GM19043 (cell line): ENCODE measurements around the gene KIAA1217.

Source experiments
- ATAC-seq: cut with Tn5 transposase; IDR thresholded peaks from one replicate; pipeline ENCODE4 v1.9.1; 2021; ENCODE audit warnings: low read depth; ENCODE audit not compliant: unreplicated experiment

The KIAA1217 gene

DNA sequence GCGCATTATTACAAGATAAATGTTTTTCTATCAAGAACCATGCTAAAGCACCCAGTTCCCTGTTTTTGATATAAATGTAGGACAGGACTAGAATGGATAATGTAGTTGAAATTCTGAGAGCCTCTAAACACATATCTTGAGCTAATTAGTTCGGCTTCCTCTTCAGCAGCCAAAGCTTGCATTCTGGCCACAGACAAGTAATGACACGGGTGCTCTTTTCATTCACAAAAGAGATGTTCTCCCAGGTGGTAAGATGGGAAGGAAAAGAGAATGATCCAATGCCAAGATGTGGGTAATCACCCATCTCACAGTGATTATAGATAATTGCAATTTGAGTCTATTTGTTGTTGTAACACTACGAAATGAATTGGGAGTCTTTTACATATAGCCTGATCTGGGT, 246.5 kb downstream of the KIAA1217 start:
- no peak for ATAC-seq

DNA sequence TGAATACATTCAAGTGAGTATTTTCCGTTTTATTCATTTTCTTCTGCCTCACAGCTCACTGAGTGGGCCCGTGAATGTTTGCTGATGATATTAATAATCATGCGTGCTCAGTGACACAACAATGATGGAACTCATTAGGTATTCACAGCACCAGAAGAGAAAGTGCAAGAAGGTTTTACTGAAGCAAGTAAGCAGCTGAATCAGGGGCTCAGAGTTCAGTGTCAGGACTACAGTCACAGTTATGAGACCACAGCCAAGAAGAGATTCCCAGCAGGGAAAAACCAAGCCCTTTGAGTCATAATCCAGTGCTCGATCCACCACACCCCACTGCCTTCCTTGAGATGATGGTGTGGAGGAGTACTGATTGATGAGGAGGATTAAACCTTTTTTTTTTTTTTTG, 247.4 kb downstream of the KIAA1217 start:
- no peak for ATAC-seq

DNA sequence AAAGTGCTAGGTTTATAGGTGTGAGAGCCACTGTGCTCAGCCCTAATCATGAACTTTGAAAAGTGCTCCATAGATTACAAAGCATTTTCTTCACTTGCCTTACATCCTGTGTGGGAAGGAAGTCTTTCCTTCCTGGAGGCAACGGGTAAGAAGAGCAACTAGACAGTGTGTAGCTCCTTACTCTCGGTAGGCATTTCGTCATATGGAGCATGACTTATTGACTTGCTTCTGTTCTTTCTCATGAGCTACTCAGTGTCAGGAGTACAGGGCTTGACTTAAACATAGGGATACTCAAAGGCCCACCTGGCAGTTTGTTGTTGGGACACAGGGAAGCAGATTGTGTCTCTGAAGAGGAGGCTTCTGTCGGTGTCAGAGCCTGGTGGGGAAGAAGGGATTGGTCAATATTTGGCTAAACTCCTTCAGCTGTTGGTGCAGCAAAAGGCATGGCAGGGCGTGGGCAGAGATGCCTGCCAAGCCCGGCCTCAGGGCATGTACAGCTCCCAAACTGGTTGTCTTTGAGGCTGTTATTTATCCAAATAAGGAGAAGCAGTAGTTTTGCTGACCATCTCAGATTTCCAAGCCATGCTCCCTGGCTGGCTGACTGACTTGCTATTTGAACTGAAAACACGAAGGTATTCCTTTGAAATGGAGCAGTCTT, 248.9 kb downstream of the KIAA1217 start:
- no peak for ATAC-seq

DNA sequence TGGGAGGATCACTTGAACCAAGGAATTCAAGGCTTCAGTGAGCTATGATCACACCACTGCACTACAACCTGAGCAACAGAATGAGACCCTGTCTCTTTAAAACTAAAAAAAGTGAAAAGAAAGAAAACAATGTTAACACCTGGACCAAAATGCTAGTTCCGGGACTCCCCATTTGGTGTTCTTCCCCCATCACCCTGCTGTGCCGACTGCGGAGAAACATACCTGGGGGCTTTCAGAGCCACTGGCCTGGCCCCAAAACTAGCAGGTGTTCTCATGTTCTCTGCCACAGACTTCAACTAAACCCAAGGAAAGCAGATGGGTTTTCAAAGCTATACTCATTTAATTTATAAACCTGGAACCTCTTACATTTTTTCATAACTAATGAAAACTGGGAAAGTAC, 250.9 kb downstream of the KIAA1217 start:
- no peak for ATAC-seq

DNA sequence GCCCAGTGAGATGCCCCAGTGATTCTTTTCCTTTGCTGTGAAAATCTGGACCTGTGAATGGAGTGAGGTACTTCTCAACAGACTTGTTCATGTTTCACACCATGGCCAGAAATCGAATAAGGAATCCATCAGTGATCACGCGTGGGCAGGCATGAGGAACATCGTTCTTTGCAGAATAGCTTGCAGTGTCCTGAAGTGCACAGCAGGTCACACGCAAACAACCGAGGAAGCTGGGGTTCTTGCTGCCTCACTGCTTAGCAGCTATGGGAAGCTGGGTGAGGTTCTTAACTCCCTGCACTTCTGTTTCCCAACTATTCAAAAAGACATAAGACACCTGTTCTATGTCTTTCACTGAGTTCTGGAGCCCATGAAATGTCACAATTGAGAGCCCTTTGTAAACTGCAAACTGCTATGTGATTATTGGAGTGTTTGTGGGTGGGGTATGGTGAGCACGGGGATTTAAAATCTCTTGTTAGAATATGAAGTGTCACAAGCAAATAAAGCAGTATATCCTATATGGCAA, 253.4 kb downstream of the KIAA1217 start:
- no peak for ATAC-seq

DNA sequence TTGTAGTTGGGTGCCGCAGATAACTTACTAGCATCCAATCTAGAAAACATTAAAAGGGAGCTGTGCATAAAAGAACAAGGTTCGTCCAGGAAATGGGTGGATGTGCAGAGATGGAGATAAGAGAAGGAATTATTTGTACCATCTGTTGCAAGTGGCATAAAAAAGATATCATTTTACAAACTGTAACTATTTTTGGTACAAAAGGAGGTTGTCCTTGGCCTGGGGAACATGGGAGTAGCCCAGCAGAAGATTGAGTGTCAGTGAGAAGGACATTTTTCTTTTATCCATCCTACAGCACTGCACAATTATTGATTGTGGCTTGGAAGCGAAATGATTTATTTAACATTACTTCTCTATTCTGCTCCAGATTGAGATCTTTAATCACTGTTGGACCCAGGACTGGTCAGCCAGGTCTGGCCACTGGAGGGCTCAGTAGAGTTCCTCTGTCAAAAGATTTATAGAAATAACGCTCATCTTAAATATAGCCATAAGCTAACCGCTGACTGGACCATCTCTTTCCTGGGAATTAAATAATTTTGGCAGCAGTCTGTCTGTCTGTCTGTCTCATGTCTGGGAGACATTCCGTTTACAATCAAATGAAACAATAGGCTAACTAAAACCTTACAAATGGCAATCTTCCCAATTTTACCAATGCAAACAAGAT, 254.1 kb downstream of the KIAA1217 start:
- no peak for ATAC-seq

DNA sequence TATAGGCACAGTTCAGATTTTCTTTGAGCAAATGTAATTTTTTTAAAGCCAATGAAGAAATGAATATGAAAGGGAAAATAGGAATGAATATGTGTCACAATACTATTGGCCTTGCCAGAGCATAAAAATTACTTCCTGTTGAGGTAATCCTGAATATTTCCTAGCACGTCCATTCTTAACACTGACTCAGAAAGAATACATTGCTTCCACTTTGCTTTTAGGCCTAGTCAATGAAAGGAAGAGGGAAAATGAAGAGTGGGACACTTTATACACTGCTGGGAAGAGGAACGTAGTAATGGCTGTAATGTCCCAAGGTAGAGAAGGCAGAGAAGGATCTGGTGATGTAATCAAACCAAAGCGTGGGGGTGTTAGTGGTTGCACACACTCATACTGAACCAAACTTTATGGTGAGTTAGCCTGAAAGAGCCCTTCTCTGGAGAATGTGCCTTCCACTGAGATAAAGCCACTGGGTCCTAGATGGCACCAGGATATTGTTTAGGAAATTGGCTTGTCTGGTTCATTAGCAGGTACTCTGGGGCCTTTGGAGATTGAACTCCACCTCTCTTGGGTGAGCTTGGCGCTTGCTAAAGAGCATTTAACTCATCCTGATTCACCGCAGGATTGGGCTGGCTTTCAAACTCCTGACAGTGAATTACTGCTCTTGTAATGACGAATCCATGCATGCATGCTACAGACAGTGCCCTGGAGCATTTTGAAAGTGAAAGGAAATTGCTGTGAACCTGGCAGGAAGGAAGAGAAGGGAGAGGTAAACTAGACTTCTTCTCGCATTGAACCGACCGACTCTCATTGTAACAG, 254.9 kb downstream of the KIAA1217 start:
- ATAC-seq: peak; percentile 48

DNA sequence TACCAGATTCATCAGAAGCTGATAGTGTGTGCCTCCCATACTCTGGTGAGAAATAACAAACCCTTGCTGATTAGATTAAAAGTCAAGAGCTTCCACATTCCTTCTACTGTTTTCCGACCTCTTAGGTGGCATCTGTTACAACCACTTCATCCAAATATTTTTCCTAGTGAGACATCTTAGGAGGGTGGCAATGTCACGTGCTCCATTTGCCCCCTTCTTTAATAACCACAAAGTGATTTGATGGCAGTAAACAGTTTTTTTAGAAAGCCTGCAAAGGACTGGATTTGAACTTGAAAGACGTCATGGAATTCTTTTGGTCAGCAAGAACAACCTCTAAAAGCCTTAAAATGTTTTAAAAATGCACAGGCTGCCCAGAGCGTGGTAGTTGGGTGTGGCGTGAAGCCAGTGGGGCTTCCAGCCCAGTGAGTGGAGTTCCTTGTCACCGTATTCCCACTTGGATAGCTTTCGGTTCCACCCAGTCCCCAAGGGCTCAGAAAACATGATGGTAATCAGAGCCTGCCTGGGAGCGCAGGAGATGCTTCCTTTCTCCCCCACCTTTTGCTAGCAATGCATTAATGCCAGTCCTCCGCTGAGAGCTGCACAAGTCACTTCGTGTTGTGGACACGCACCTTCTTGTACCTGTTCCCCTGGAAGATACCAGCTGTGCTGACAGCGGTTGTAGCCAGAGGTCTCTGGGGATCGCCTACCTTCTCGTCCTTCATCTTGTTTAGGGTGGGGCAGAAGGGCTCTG, 256.4 kb downstream of the KIAA1217 start:
- no peak for ATAC-seq

DNA sequence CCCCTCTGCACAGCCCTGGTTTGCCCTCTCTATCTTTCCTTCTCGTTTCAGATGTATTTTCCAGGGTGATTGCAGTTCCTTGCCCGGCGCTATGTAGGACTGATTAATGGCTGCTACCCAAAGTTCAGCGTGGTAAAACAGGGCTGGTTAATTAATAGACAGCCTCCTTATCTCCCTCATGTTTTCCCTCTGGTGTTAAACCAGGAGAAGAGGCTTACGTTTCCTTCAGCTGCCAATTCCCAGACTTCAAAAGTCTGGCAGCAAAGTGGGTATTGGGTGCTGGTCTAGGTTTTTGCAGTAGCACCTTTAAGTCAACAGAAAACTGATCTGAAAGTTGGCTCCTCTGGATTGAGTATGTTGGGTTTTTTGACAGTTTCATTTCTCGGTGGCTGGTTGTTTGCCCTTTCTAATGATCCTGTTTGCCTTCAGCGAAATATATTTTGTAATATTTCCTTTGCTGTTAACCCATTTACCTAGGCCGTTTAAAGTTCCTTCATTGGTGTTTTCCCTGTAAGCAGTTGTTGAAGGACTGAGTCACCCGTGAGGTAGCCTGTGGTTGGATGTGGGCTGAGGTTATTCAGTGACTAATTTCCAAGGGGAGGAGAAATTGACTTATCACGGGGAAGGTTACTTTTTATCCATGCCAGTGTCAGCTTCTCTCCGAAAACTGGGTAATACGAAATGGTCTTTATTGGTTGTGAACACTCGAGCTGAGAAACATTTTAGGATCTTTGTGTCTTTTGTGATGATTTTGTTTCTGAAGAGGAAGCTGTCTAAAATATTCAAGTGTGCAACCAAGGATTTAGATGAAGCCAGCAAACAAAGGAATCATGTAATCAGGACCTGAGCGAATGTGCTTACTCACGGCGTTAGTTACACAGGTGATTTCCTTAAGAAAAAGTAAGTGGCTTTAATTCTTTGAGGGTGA, 257.2 kb downstream of the KIAA1217 start:
- ATAC-seq: peak; percentile 55

DNA sequence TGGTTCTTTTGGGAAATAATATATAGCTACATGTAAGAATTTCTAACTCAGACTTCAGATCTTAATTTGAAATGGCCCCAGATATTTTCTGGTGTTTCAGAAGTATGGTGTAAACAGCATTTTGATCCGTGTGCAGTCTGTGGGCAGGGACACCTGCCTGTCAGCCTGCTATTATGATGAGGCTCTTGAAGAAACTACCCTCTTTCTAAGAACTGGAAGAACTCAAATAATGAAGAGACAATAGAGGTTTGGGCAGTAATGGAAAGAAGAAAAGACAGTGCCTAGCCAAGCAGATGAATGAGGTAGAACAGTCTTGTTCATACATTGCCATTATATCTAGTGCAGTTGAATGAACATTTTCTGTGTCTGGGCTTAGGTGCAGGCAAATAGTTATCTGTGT, 258.2 kb downstream of the KIAA1217 start:
- ATAC-seq: no peak

DNA sequence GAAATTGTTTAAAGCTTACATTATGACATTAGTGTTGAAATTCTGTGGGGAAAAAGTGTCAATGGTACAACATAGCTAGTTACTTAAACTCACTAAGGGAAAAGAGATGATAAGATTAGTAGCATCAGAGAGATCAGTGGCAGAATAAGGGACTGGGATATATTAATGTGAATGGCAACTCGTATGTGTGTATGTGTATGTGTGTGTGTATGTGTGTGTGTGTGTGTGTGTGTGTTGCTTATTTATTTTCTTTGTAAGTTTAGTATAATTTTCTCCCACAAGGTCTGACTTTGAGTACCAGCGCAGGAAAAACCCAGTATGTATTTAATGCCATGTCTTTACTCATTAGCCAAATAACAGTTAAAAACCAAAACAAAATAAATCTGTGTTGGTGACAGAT, 258.7 kb downstream of the KIAA1217 start:
- ATAC-seq: no peak

DNA sequence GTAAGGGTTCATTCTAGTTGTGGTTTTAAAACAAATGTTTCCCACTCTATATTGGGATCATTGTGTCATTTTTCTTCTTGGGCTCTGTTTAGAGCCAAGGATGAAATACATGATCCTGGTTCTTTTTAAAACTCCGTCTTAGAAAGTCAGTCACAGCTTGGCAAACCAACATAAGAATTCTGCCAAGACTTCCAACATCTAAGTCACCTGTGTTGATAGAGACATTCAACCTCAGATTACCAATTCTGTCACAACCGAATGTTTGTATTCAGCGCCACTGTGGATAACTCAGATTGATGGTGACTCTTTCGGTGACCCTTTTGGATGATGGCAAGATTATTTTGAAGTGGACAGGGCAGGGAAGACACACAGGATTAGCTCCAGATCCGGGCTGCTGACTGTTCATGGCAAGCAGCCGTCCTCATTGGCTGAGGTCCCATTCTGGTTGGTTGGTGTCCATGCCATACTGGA, 259.4 kb downstream of the KIAA1217 start:
- ATAC-seq: no peak

DNA sequence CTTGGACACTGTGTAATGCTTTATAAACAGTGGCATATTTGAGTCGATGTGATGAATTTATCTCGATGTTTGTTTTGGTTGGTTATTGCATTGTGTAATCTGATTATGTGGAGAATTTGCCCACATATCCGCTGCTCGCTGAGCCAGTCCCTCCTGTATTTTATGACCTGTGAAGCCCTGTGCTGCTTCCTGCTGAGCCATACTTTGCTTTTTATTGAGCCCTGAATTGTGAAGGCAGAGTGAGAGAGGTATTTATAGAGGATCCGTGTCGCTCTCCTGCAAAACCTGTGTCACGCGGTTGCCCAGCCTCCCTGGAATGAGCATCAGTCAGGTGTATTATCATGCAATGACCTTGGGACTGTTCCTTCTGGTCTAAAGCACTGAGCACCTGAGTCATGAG, 261.1 kb downstream of the KIAA1217 start:
- ATAC-seq: no peak

DNA sequence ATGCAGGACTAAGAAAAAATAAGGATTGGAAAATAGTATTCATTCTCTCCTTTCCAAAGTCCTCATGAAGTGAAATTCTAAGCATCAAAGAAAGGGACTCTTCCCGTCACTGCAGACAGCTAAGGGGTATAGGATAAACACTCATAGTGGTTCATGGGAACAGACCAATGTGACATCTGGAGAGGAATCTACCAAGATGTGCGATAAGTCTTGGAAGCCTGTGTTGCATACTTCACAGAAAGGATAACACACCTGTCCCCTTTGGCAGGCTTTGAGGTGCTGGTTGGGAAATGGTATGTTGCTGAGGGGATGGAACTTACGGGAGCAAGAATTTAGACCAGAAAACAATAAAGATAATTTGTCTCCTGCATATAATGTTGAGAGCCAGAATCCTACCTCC, 266.7 kb downstream of the KIAA1217 start:
- no peak for ATAC-seq

DNA sequence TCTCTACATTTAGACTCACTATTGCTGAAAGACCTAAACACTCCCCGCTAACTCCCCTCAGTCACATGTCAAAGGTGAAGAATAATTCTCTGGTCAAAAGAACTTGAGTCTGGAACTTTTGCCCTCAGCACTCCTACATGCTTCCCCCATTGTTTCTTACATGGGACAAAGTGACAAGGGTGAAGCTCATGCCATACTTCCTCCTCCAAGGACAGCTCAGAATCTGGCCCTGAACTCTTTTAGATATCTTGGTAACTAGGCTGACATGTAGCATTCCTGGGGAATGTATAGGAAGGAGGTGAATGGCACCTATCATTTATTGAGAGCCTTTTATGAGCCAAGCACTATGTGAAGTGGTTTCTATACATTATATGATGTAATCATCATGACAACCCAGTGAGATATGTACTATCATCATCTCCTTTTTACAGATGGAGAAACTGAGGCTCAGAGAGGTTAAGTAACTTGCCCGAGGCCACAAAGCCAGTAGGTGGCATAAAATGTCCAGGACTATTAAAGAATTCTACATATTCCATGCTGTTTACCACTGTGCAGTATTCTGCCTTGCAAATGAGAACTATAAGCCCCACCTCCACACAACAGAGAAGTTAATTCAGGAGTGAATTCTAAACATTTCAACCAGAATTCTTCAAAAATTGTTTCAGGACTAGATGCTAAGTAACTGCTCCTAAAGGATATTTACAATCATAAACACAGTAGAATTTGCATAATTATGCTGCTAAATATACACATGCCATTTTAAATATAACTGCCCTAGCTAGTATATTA, 268.2 kb downstream of the KIAA1217 start:
- ATAC-seq: no peak

DNA sequence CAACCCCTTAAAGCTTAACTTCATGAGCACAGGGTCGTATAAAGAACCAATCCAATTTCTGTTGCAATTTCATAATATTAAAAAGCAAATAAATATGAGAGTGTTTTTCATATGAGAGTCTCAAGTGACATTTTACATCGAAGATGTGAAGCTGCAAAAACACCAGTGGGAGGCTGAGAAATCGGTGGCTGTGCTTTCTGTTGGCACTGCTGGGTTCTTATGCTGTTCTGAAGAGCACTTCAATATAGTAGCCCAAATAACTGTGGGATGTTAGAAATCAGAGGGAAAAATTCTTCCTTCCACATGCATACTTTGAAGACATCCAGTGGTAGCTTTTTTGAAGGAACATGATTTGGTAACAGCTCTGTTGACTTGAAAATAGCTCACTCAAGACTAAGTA, 269.0 kb downstream of the KIAA1217 start:
- ATAC-seq: no peak

DNA sequence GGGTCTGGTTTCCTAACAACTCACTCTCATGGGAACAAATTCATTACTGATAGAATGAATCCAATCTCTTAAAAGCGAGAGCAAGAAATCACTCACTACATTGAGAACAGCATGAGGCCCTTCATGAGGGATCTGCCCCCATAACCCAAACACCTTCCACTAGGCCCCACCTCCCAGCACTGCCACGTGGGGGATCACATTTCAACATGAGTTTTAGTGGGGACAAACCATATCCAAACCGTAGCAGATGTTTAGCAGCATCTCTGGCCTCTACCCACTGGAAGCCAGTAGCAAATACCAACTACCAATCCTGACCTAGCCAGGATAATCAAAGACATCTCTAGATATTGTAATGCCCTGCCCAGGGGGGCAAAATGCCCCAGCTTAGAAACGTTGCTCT, 270.9 kb downstream of the KIAA1217 start:
- ATAC-seq: no peak

DNA sequence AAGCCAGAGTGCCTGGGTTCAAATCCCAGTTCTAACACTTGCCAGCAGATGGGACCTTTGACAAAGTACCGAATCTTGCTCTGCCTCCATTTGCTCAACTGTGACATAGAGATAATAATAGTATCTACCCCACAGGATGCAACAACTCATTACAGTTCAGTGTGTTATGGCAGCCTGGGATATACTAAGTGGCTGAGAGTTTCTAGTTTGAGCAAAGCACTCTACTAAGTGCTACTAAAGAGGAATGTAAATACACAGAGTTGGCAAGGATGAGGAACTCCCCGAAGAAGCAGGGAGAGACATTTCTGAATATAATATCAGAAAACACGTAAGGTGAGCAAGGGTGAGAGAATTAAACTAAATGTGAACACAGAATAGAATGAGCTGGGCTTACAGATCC, 271.5 kb downstream of the KIAA1217 start:
- no peak for ATAC-seq

DNA sequence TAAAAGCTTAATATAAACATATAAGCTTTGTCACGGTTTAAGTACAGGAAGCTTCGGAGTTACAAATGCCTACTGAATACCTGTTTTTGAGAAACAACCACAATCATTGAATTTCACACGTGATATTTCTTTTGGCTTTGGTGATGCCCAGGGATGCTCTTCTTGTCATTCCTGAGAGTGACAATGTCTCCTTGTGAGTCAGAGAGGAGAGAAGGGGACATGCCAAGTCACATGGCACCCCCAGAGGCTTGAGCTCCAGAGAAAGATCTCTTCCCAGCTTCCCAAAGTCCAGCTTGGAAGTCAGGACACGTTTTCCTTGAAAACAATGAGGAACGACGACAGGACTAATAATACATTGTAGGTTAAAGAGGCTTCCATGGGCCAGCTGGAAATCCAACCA, 272.3 kb downstream of the KIAA1217 start:
- no peak for ATAC-seq
